SJSA1 (cell line): ENCODE measurements around the gene SLC17A9. TPM values are rescaled to one million over a fixed set of nuclear protein-coding genes. Genes with fewer than 3 reads are reported as not detected.

Source experiments
- DNase-seq, 2 experiments: peaks; one replicate each; pipeline ENCODE4 v3.0.0-alpha.2; 2015 to 2020; ENCODE audit warnings: low spot score in 2 of 2, low read depth in 1 of 2
- H3K27ac ChIP-seq: fragments of 250-450 bp; sonication (Bioruptor Pico); 2 replicates; pipeline ENCODE4 v1.5.1; 2020; ENCODE audit warnings: mild to moderate bottlenecking, moderate library complexity
- H3K27me3 ChIP-seq: fragments of 250-450 bp; sonication (Bioruptor Pico); replicated peaks from 2 replicates; pipeline ENCODE4 v1.5.1; 2020; ENCODE audit warnings: mild to moderate bottlenecking, moderate library complexity
- H3K36me3 ChIP-seq: fragments of 250-450 bp; sonication (Bioruptor Pico); 2 replicates; pipeline ENCODE4 v1.5.1; 2020; ENCODE audit warnings: mild to moderate bottlenecking
- H3K4me1 ChIP-seq: fragments of 250-450 bp; sonication (Bioruptor Pico); replicated peaks from 2 replicates; pipeline ENCODE4 v1.6.1; 2021; ENCODE audit warnings: mild to moderate bottlenecking
- H3K4me3 ChIP-seq: fragments of 250-450 bp; sonication (Bioruptor Pico); 2 replicates; pipeline ENCODE4 v1.5.1; 2020; ENCODE audit warnings: mild to moderate bottlenecking
- H3K9me3 ChIP-seq: fragments of 250-450 bp; sonication (Bioruptor Pico); replicated peaks from 2 replicates; pipeline ENCODE4 v1.5.1; 2020; ENCODE audit warnings: mild to moderate bottlenecking
- total RNA-seq: library from RNA; depleted of rRNA; stranded (reverse); fragments of >200 nt; shearing (Covaris generic); gene quantifications from 2 replicates; pipeline ENCODE4 v1.2.3, GENCODE V29; 2014

SLC17A9 gene
- total RNA-seq, 1 experiment from 2014 or later: not detected

DNA sequence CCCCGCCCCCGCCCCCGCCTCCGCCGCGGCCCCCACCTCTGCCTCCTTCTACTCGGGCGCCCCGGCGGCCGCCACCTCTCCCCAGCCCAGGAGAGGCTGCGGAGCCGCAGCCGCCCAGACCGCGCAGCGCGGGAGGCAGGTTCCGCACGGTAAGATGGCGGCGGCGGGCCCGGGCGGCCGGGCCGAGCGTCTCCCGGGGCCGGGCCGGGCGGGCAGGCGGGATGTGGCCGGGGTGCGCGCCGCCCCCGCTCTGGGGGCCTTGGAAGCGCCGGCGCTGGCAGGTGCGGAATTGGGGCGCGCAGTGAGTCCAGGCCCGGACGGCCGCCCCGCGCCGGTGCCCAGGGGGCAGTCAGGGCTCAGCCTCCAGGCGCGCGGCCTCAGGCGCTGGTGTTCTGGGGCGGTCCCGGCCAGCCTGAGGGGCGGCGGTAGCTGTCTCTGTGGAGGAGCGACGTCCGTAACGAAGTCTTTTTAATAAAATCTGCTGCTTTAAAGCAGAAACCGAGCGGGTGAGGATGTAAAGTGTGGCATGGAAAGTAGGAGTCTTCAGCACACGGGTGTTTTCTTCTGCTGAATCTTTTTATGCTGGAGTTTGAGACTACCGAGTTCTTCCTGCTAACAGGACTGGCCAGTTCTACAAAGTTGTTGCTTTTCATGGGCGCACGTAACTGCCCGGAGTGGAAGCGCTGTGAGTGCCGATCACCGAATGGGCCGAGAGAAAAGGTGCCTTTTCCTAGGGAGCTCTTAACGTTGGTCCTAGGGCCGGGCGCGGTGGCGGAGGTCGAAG, 14.2 kb upstream of the SLC17A9 start, which contains the start of gene GID8:
Gene GID8, plus strand, starts transcription at position 43 of the 784 bp plus-strand sequence. CDS start 3,356 bp downstream, outside the sequence.
- peak within 1 kb of the TSS; percentile 83 for H3K27ac ChIP-seq
- peak in 1 of 2 experiments; percentile 60 for DNase-seq
- H3K27me3 ChIP-seq: no peaks in the 10 kb centered on the region
- peaks cover 14% of the 10 kb centered on the region; the same call in 1 of the 2 replicates for H3K4me1 ChIP-seq
- H3K4me3 ChIP-seq: peak within 1 kb of the TSS; percentile 83
- peaks cover 60% of the 10 kb centered on the region for H3K36me3 ChIP-seq
- H3K9me3 ChIP-seq: no peaks in the 10 kb centered on the region

DNA sequence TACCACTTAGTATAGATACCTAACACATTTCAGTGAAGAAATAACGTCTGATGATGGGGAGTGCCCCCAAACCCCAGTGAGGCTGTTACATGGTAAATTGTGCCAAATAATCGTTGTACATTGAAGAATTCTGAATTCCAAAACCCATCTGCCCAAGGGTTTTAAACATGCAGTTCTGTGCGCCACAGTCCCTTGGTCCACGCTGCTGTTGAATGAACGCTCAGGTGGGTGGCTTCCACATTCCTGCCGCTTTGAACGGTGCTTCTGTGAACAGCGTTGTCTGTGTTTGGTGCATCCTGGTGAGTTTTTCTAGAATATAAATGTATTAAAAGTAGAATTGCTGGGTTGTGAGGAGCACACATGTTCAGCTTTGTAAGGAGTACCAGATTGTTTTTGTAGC, 11.6 kb upstream of the SLC17A9 start:
- Histone ChIP-seq H3K27ac (no peak overlapping the region), H3K27me3 (no peaks in the 10 kb centered on the region), H3K4me1 (peaks cover 12% of the 10 kb centered on the region; the same call in 1 of the 2 replicates), H3K4me3 (no peak overlapping the region), H3K9me3 (no peaks in the 10 kb centered on the region), H3K36me3 (peaks cover 60% of the 10 kb centered on the region)
- no peak for DNase-seq

DNA sequence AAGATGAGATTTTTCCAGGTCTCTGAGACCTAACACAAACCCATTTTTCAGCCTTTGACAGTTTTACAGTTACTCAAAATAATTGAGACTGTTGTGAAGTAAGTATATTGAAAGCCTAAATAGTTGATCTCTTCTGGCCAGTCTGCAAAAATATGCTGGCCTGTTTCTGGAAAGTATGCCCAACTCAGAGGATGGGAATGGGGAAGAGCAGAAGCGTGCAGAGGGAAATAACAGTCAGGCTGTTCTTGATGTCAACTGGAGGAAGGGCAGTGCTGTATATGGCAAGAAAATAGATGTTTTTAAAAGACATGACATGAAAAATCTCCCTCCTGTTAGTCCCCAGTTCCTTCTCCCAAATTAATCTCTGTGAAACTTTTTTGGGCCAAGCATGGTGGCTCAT, 10.7 kb upstream of the SLC17A9 start:
- no peak overlapping the region for H3K4me3 ChIP-seq
- no peaks in the 10 kb centered on the region for H3K27me3 ChIP-seq
- no peak overlapping the region for H3K27ac ChIP-seq
- no peak for DNase-seq
- H3K4me1 ChIP-seq: 0 out of 2 replicates have a peak, but pooled peaks cover 4% of the 10 kb centered on the region
- no peaks in the 10 kb centered on the region for H3K9me3 ChIP-seq
- H3K36me3 ChIP-seq: peaks cover 65% of the 10 kb centered on the region

DNA sequence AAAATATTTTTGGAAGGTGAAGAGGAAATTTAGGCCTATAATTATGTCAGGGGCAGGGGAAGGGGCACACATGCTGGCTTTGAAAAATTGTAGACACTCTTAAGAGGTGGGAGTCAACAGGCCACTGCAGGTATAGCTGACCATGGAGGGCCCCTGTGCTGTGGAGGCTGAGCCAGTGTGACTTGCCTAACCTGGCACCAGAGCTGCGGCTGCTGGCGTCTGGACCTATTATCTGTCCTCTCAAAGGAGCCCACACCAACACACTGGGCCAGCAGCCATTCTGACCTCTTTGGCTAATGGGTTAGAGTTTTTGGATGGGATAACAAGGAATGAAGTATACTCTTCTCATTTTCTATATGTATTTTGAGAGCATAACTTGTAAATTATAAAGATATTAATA, 10.1 kb upstream of the SLC17A9 start:
- Histone ChIP-seq H3K27ac (no peak overlapping the region), H3K36me3 (peaks cover 68% of the 10 kb centered on the region), H3K4me3 (no peak overlapping the region), H3K9me3 (no peaks in the 10 kb centered on the region), H3K4me1 (0 out of 2 replicates have a peak, but pooled peaks cover 4% of the 10 kb centered on the region), H3K27me3 (no peaks in the 10 kb centered on the region)
- DNase-seq: no peak

DNA sequence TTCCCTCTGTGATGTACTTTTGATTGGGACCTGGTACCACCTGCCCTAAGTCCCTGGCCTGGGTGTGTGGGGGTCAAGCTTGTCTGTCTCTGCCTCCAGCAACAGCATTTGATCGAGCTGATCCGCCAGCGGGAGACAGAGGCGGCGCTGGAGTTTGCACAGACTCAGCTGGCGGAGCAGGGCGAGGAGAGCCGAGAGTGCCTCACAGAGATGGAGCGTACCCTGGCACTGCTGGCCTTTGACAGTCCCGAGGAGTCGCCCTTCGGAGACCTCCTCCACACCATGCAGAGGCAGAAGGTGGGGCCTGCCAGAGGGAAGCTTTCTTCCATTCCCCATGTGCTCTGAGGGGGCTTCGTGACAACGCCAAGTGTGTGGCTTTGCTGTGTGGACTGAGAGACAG, 9.1 kb upstream of the SLC17A9 start:
- 0 out of 2 replicates have a peak, but pooled peaks cover 4% of the 10 kb centered on the region for H3K4me1 ChIP-seq
- DNase-seq: peak in 1 of 2 experiments; percentile 41
- no peak overlapping the region for H3K4me3 ChIP-seq
- H3K27me3 ChIP-seq: no peaks in the 10 kb centered on the region
- peaks cover 75% of the 10 kb centered on the region for H3K36me3 ChIP-seq
- H3K9me3 ChIP-seq: no peaks in the 10 kb centered on the region
- H3K27ac ChIP-seq: no peak overlapping the region

DNA sequence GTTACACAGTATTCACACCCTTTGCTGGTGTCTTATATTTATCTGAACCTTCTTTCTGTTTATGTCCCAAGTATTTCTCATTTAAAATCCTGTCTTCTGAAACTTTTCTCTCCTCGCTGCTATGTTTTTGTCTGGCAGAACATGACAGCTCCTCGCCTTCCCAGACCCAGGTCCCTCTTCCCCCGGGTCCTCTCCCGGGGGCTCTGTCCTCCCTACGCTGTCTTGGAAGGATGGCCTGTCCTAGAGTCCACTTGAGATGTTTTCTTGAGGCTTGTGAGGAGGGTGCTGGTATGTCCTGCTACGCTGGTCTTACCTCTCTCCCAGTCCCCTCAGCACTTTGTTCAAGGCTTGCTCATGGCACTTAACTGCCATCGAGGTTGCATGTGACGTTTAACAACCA, 8.3 kb upstream of the SLC17A9 start:
- H3K36me3 ChIP-seq: peaks cover 82% of the 10 kb centered on the region
- DNase-seq: no peak
- H3K4me1 ChIP-seq: no peaks in the 10 kb centered on the region
- peaks cover 3% of the 10 kb centered on the region; the same call in 1 of the 2 replicates for H3K9me3 ChIP-seq
- no peak overlapping the region for H3K27ac ChIP-seq
- H3K27me3 ChIP-seq: no peaks in the 10 kb centered on the region
- no peak overlapping the region for H3K4me3 ChIP-seq

DNA sequence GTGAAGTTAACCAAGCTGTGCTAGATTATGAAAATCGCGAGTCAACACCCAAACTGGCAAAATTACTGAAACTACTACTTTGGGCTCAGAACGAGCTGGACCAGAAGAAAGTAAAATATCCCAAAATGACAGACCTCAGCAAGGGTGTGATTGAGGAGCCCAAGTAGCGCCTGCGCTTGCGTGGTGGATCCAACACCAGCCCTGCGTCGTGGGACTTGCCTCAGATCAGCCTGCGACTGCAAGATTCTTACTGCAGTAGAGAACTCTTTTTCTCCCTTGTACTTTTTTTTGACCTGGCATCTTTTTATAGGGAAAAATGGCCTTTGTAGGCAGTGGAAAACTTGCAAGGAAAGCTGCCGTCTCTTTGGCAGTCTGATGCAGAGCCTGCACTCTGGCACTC, 7.8 kb upstream of the SLC17A9 start:
- Histone ChIP-seq H3K27ac (no peak overlapping the region), H3K27me3 (no peaks in the 10 kb centered on the region), H3K4me1 (no peaks in the 10 kb centered on the region), H3K36me3 (peaks cover 86% of the 10 kb centered on the region), H3K4me3 (no peak overlapping the region), H3K9me3 (peaks cover 4% of the 10 kb centered on the region; the same call in 1 of the 2 replicates)
- DNase-seq: no peak

DNA sequence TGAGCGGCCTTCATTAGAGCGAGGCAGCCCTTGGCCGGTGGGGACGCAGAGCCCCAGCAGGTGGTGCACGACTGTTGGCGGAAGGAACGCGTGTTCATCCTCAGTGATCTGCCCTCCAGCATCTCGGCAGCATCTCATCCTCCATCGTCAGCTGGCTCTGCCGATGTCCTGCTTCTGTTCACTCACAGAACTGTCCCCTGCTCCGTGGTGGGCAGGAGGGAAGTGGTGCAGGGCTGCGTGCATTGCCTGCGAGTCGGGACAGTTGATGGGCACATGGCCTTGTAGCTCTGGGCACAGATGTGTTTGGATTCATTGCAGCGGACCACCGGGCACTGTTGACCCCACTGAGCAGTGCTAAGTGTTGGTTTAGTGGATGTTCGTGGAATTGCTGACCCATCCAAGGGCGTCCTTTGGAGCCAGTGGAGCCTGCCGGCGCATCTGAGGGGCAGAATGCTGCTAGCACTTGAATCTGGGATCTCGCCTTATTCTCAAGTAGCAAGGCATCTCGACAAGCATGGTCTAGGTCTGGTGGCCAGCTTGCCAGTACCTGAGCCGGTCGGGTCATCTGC, 6.7 kb upstream of the SLC17A9 start:
- Histone ChIP-seq H3K27ac (no peak overlapping the region), H3K36me3 (peaks cover 92% of the 10 kb centered on the region), H3K4me1 (no peaks in the 10 kb centered on the region), H3K9me3 (peaks cover 4% of the 10 kb centered on the region; the same call in 1 of the 2 replicates), H3K4me3 (no peak overlapping the region), H3K27me3 (no peaks in the 10 kb centered on the region)
- DNase-seq: no peak

DNA sequence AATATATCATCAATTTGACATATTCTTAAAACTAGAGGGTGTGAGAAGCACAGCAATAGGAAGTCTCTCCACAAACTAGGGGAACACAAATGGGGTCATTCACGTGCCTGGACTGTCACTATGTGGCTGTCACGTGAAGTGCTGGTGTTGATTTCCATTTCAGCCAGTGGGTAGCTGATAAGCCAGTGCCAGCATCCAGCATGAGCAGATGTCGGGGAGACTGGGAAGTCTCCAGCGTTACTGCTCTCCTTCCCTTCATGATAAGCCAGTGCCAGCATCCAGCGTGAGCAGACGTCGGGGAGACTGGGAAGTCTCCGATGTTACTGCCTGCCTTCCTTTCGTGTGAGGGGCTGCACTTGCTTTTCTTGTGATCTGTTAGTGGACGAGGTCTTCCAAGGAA, 5.6 kb upstream of the SLC17A9 start:
- no peak for DNase-seq
- Histone ChIP-seq H3K9me3 (peaks cover 4% of the 10 kb centered on the region; the same call in 1 of the 2 replicates), H3K4me1 (no peaks in the 10 kb centered on the region), H3K27ac (no peak overlapping the region), H3K4me3 (no peak overlapping the region), H3K27me3 (no peaks in the 10 kb centered on the region), H3K36me3 (peaks cover 81% of the 10 kb centered on the region)

DNA sequence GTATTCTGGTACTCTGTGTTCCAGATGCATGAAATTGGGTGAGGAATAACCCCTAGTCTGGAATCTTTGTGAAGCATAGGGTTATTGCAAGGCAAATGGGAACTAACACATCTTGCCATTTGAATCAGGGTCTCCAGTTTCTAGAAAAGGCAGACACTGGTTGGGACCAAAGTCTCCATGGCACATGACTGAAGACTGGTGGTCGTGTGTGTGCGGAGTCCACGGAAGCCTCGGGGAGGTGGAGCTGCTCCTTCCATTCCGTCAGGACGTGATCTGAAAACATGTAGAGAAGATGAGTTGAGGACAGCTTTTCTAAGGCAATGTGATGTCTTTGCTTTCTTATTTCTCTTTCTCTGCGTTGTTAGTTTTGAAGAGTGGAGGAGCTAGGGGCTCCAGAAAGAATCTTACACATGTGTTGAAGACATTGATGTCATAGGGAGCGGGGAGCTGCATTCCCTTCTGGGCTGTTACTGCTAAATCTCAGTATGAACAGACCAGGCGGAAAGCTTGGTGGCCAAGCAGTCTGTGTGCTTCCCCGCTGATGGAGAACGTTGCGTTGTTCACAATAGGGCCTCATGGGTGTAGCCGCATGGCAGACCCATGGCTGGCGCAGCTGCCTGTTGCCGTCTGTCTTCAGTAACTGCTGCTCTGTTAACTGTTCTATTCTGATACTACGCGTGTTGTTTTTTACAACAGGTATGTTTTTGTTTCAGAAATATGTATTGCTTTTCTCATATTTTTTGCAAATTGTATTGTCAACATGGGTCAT, 4.8 kb upstream of the SLC17A9 start:
- peaks cover 74% of the 10 kb centered on the region for H3K36me3 ChIP-seq
- H3K27me3 ChIP-seq: no peaks in the 10 kb centered on the region
- no peak overlapping the region for H3K27ac ChIP-seq
- peaks cover 4% of the 10 kb centered on the region; the same call in 1 of the 2 replicates for H3K9me3 ChIP-seq
- DNase-seq: no peak
- no peaks in the 10 kb centered on the region for H3K4me1 ChIP-seq
- H3K4me3 ChIP-seq: no peak overlapping the region

DNA sequence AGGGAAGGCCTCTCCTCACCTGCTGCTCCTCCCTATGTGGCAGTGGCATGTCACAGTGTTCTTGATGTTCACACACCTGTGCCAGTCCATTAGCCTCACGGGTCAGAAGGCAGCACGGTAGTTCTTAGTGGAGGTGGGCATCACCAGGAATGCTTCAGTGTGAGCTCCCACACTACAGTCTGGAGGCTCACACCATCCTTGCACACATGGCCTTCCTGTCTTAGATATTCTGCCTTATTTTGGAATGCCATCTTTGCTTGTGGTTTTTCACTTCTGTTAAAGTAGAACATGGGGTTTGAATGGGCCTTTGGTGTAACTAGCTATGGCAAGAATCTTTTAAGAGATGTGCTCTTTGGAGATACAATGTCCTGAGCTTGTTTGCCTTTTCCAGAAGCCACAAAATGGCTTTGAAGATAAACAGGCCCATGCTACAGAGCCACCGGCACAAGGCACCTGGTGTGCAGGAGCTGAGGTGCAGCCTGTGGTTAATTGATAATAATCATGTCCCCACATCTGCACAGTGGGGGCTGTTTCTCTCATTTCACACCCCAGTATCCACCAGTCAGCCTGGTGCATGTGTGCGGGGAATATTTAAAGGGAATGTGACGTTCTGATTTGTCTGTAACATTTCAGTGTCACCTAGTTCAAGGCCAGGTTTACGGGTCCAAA, 3.2 kb upstream of the SLC17A9 start:
- peaks cover 59% of the 10 kb centered on the region for H3K36me3 ChIP-seq
- H3K27me3 ChIP-seq: no peaks in the 10 kb centered on the region
- H3K9me3 ChIP-seq: peaks cover 4% of the 10 kb centered on the region; the same call in 1 of the 2 replicates
- no peak for DNase-seq
- no peak overlapping the region for H3K27ac ChIP-seq
- peaks cover 9% of the 10 kb centered on the region for H3K4me1 ChIP-seq
- H3K4me3 ChIP-seq: no peak overlapping the region

DNA sequence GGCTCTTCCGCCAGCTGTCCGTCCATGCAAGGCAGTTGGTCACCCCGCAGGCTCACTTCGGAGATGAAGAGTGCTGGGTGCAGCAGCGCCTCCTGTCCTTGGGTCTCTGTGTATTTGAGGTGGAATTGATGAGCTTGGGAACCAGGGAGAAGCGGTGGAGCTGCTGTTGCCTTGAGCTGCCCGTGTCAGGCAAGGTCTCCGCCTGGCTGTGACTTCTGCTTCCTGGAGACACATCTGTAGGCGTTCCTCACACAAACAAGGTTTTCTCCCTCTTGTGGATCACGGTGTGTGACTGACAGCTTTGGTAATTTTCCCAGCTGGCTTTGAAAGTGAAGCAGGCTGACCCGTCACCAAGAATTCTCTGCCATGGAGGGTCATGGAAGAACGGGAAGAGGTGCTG, 2.5 kb upstream of the SLC17A9 start:
- Histone ChIP-seq H3K4me1 (peaks cover 12% of the 10 kb centered on the region), H3K36me3 (peaks cover 52% of the 10 kb centered on the region), H3K9me3 (peaks cover 4% of the 10 kb centered on the region; the same call in 1 of the 2 replicates), H3K4me3 (no peak overlapping the region), H3K27ac (no peak overlapping the region), H3K27me3 (no peaks in the 10 kb centered on the region)
- no peak for DNase-seq

DNA sequence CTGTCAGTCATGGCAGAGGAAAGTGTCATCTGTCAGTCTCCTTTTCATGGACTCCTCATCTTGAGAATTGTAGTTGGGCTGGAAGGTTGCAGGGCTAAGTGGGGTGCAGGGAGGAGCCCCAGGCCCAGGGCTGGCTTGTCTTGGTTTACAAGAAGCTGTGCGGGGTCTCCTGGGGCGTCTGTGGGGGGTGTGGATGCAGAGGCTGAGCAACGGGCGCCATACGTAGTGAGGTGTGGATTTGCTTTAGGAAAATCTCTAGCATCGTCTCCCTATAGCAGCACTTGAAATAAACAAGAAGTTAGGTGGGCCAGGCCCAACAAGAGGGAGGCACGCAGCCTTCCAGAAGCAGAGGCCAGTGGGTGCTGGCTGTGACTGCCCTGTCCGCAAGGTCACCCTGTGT, 1.8 kb upstream of the SLC17A9 start:
- Histone ChIP-seq H3K27me3 (no peaks in the 10 kb centered on the region), H3K4me1 (peaks cover 15% of the 10 kb centered on the region), H3K9me3 (peaks cover 4% of the 10 kb centered on the region; the same call in 1 of the 2 replicates), H3K27ac (no peak overlapping the region), H3K4me3 (no peak overlapping the region), H3K36me3 (peaks cover 44% of the 10 kb centered on the region)
- DNase-seq: no peak
